Measurements from ENCODE around the gene SLX9.

GRCh38 chr21:44905728-44906090 is 34.1 kb upstream of the SLX9 start:
- no peak for TF ChIP-seq CTCF (optimal IDR thresholded peaks at IDR 0.05 in 1 of 3, IDR thresholded peaks at IDR 0.05 in 1 of 3, conservative IDR thresholded peaks at IDR 0.05 in 1 of 3; ENCODE audit: extremely low read depth in 1 of 3, insufficient read depth in 2 of 3, low read length in 3 of 3)
- TF ChIP-seq EZH2 (IDR thresholded peaks at IDR 0.05; ENCODE audit: low read length) = no peak

Data from keratinocyte (primary cell).